Ovary (tissue), 9 donors: ENCODE results near the gene SEMA5A. TPM values are rescaled to one million over a fixed set of nuclear protein-coding genes. Genes with fewer than 3 reads are reported as not detected.

ENCODE experiments used
- DNase-seq, 5 donors: peaks; one replicate each; pipeline ENCODE4 v3.0.0-alpha.2; 2019 to 2020
- H3K27ac ChIP-seq, 2 donors: fragments of 200-600 bp; one replicate each; pipeline versions ENCODE4 v1.5.1 to v1.8.0; 2019 to 2022
- H3K27me3 ChIP-seq: fragments of 200-600 bp; one replicate; pipeline ENCODE4 v1.8.0; 2022
- H3K36me3 ChIP-seq: fragments of 200-600 bp; sonication (generic); one replicate; pipeline ENCODE4 v1.5.1; 2019
- H3K4me1 ChIP-seq: one replicate; pipeline ENCODE4 v1.8.1; 2013; ENCODE audit warnings: mild to moderate bottlenecking, moderate library complexity; ENCODE audit not compliant: insufficient read depth
- H3K4me3 ChIP-seq: fragments of 200-600 bp; sonication (generic); one replicate; pipeline ENCODE4 v1.5.1; 2017
- H3K9me3 ChIP-seq, 2 donors: fragments of 200-600 bp in 1 of 2; sonication (generic) in 1 of 2; one replicate each; pipeline versions ENCODE4 v1.5.1 to v1.8.1; 2013 to 2019; ENCODE audit warnings: mild to moderate bottlenecking in 1 of 2, moderate library complexity in 1 of 2
- EP300 ChIP-seq: sonication (generic); formaldehyde crosslinking; IDR thresholded peaks from one replicate; pipeline ENCODE4 v1.6.1; 2017; ENCODE audit warnings: antibody characterized with exemption
- POLR2A ChIP-seq: fragments of 450-650 bp; IDR thresholded peaks from one replicate; pipeline ENCODE4 v1.6.1; 2017; ENCODE audit warnings: antibody characterized with exemption, mild to moderate bottlenecking, moderate library complexity
- WGBS, 3 donors: extraction: QIAGEN DNeasy Blood & Tissue Kit in 1 of 3; methylation state at CpG; one replicate each; pipeline versions ENCODE4 v1.1.5 to v1.1.7; 2013 to 2017; 5-methylcytosine and 5-hydroxymethylcytosine counted together
- intact Hi-C, 4 donors: fragments of 100-400 bp; cut with DNase I; formaldehyde crosslinking; loops; one replicate each; pipeline versions ENCODE4 v1.11.0 to v1.15.1; 2022 to 2023
- polyA plus RNA-seq, 2 donors: library from polyadenylated mRNA; stranded (reverse); fragments of 200-250 nt in 1 of 2; fragments of 350-450 nt in 1 of 2; fragmentation: Illumina TruSeq in 1 of 2; extraction: RNeasy Lipid Tissue Mini Kit (QIAGEN cat#74804) in 1 of 2; gene quantifications; one replicate each; pipeline ENCODE4 v1.2.3, GENCODE V29; 2013 to 2014
- total RNA-seq, 7 donors: library from RNA; depleted of rRNA in 2 of 7; stranded (reverse); fragments of >200 nt in 2 of 7; fragmentation: NEBNext Ultra II Directional in 3 of 7; extraction: Animal tissue kit (Norgen Biotek cat#: 25700) in 3 of 7; gene quantifications; one replicate each; pipeline versions ENCODE4 v1.1.0 to v1.2.4, GENCODE V29; 2016 to 2023
- TF ChIP-seq, protein P1 (sequence below), 3 donors: fragments of 450-650 bp in 2 of 3; fragments of 200-600 bp in 1 of 3; IDR thresholded peaks; one replicate each; pipeline versions ENCODE4 v1.5.1 to v1.8.0; 2016 to 2022; ENCODE audit warnings: antibody characterized with exemption in 3 of 3, mild to moderate bottlenecking in 1 of 3
- donor health status: DM: no; HTN: no; CAD: no; lungs with moderate emphysema.
- donor health status: DM: no; HTN: no; CAD: no.
- donor health status: Bipolar disorder and iron deficiency.
- donor health status: DM: yes; HTN: yes; CAD: no.
- donor health status: DM: no; HTN: no; CAD: no.
- donor health status: DM: yes; HTN: yes; CAD: no.

The SEMA5A gene
- total and polyA plus RNA-seq, 9 donors = 2.0 to 6.6 (median 4.3) TPM

DNA sequence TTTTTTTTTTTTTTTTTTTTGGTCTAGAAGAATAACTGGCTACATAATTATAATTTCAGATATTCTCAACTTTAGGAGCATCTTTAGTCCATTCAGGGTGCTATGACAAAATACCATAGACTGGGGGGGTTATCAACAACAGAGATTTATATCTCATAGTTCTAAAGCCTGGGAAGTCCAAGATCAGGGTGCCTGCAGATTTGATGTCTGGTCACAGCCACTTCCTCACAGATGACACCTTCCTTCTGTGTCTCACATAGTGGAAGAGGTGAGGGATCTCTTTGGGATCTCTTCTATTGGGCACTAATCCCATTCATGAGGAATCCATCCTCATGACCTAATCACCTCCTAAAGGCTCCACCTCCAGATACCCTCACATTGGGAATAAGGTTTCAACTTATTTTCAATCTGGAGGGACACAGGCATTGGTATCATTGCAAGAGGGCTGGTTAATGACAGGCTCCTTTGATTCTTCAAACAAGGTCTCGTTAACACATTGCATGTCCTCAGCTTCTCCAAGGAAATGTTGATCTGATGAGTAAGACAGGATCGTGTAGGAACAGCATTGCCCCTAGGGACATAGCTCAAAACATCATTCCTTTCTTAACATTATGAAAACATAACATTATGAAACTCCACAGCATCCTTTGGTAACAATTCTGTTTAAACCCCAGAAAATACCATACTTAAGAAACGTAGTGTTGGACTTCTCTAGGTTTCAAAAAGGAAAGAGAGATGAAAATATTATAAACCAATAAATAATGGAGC is 372.4 kb downstream of the SEMA5A start:
- WGBS, 3 donors = 33 to 44% (median 39%) methylated on average over 3 of the region's 3 CpGs
- no peak for TF ChIP-seq POLR2A
- Histone ChIP-seq H3K9me3 (no peaks in the 10 kb centered on the region), H3K36me3 (no peaks in the 10 kb centered on the region), H3K27me3 (no peaks in the 10 kb centered on the region), H3K4me3 (no peak overlapping the region), H3K4me1 (no peaks in the 10 kb centered on the region), H3K27ac (no peak overlapping the region)
- intact Hi-C loops = no loop called here
- DNase-seq = no peak

DNA sequence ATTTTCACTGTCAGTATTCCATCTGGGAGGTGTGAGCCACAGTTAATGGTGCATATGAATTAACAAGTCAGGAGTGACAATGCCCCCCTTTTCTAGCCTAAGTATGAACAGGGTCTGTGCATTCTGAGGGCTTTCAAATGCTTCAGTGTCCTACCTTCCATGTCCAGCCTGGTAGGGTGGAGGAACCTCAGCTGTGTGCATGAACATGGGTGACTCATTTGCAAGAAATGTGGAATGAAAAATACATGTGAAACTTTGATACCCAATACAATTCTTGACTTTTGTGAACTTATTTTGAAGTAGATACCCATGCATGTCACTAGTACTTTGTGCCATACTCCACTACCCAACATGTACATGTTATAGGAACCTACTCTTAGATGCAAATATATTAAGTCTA is 375.8 kb downstream of the SEMA5A start:
- H3K36me3 ChIP-seq = no peaks in the 10 kb centered on the region
- no peaks in the 10 kb centered on the region for H3K27me3 ChIP-seq
- intact Hi-C loops = no loop called here
- H3K27ac ChIP-seq = no peak overlapping the region
- no peak for DNase-seq
- no peak for TF ChIP-seq POLR2A
- no peak for TF ChIP-seq EP300
- TF ChIP-seq, protein P1, sequence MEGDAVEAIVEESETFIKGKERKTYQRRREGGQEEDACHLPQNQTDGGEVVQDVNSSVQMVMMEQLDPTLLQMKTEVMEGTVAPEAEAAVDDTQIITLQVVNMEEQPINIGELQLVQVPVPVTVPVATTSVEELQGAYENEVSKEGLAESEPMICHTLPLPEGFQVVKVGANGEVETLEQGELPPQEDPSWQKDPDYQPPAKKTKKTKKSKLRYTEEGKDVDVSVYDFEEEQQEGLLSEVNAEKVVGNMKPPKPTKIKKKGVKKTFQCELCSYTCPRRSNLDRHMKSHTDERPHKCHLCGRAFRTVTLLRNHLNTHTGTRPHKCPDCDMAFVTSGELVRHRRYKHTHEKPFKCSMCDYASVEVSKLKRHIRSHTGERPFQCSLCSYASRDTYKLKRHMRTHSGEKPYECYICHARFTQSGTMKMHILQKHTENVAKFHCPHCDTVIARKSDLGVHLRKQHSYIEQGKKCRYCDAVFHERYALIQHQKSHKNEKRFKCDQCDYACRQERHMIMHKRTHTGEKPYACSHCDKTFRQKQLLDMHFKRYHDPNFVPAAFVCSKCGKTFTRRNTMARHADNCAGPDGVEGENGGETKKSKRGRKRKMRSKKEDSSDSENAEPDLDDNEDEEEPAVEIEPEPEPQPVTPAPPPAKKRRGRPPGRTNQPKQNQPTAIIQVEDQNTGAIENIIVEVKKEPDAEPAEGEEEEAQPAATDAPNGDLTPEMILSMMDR (IDR thresholded peaks at IDR 0.05) = no peak
- no peak overlapping the region for H3K4me3 ChIP-seq
- H3K4me1 ChIP-seq = no peaks in the 10 kb centered on the region
- H3K9me3 ChIP-seq = no peaks in the 10 kb centered on the region

DNA sequence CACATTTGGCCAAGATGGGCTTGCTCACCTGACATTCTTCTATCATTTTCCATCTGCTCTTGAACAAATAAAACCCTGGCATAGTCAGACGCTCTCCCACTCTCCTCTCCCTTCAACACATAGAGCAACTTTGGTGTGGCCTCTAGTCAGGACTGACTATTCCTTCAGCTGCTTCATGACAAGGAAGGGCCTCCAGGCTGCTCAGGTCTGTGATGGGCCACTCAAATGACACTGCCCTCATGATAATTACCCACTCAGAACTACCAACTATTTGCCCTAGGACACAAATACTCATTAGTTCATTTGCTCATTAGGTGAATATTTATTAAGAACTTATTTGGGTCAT is 376.3 kb downstream of the SEMA5A start:
- intact Hi-C loops = no loop called here
- TF ChIP-seq EP300 (no peak), POLR2A (no peak)
- no peak for DNase-seq
- H3K4me3 ChIP-seq = no peak overlapping the region
- H3K27ac ChIP-seq = no peak overlapping the region
- no peaks in the 10 kb centered on the region for H3K4me1 ChIP-seq
- H3K36me3 ChIP-seq = no peaks in the 10 kb centered on the region
- H3K9me3 ChIP-seq = no peaks in the 10 kb centered on the region
- 83 to 95% (median 94%) methylated on average over 1 of the region's 1 CpG for WGBS, 3 donors
- no peaks in the 10 kb centered on the region for H3K27me3 ChIP-seq

DNA sequence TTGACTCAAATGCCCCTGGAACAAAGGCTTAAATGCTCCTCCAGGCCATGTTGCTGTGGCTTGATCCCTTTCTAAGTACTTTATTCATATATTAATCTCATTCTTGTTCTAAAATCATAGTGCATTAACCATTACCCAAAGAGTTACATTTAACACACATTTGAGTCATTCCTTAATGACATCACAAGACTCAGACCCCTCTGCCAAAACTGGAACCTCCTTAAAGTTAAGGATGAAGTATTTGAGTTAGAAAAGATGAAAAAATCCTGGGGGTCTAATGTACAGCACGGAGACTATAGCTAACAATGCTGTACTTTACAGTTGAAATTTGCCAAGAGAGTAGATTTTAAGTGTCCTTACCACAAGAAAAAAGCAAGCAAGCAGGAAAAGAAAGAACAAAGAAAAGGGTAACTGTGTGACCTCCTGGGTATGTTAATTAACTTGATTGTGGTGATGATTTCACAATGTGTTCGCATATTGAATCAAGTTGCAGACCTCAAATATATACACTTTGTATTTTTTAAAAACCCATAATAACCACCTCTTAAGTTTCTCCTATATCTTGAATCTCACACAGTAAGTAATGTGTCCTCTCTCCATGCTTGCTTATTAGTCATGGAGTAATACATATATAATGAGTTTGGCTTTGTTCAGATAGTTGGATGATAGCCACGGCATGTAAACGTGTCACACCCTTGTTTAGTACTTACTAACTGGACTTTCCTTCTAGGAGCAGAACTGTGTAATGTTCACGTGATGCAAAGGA is 376.9 kb downstream of the SEMA5A start:
- Histone ChIP-seq H3K27me3 (no peaks in the 10 kb centered on the region), H3K4me1 (no peaks in the 10 kb centered on the region), H3K27ac (no peak overlapping the region), H3K4me3 (no peak overlapping the region), H3K36me3 (no peaks in the 10 kb centered on the region), H3K9me3 (no peaks in the 10 kb centered on the region)
- 65 to 78% (median 76%) methylated on average over 5 of the region's 5 CpGs for WGBS, 3 donors
- DNase-seq = no peak
- intact Hi-C loops = no loop called here
- TF ChIP-seq, protein P1 (IDR thresholded peaks at IDR 0.05) = no peak
- no peak for TF ChIP-seq POLR2A
- no peak for TF ChIP-seq EP300

DNA sequence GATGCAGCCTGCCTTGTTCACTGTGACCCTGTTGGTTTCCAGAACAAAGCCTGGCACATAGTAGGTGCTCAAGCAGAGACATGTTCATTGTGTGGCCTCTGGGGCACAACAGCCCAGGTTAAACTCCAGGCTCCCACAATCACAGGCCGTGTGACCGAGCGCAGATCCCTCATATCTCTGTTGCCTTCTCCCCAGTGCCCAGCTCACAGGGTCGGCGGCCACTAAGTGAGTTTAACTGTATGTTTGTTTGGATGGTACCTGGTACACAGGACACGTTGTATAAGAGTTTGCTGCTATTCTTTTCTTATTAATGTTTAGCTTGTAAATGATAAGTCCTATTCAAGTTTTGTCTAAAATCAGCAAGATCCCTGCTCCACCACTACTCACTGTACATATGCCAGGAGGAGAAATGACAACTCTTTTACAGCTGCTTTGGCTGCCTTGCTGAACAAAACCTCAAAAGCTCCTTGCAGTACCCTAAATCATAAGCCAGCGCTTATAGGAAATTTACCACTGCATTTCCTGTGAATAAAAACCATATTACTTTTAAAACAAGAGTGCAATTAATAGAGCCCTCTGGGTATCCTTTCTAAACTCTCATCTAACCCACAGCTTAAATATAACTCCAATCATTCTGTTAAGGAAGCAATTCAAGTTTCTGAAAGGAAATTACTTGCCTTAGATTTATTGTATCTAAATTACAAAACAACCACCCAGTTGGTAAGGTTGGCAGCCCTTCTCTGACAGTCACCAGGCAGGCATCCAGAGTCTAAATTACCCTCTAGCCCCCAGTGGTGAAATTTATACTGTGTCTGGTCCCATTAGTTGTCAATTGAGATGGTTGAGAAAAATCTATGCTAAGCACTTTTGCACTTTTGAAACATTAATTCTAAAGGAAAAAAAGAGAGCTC is 379.4 kb downstream of the SEMA5A start:
- Histone ChIP-seq H3K27ac (no peak overlapping the region), H3K9me3 (no peaks in the 10 kb centered on the region), H3K4me1 (no peaks in the 10 kb centered on the region), H3K36me3 (no peaks in the 10 kb centered on the region), H3K4me3 (no peak overlapping the region), H3K27me3 (no peaks in the 10 kb centered on the region)
- 80 to 85% (median 82%) methylated on average over 7 of the region's 7 CpGs for WGBS, 3 donors
- TF ChIP-seq, protein P1 (IDR thresholded peaks at IDR 0.05) = no peak
- TF ChIP-seq EP300 (no peak), POLR2A (no peak)
- intact Hi-C loops = no loop called here
- DNase-seq = no peak
